GM19240 (cell line): ENCODE results near the gene KRT85.

ENCODE experiments used
- DNase-seq: peaks from one replicate; pipeline ENCODE4 v3.0.0; 2011; ENCODE audit warnings: low spot score; ENCODE audit not compliant: insufficient read length

KRT85 gene

DNA sequence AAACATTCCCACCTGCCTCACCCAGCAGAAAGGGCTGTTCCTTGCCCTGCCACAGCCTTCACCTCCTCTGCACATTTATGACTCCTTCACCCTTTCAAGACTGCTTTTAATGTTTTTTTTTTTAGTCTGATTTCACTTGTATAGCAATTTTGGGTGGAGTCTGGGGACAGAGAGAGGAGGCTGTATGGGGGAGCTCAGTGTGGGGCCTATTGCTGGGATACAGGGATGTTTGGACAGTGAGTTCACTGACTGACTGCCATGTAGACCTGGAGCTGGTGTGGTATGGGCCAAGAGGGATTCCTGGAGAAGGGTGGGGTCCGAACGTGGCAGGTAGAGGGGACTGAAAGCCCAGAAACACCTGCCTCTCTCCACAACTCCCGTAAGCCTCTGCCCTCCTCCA lies 1.9 kb upstream of the KRT85 start:
- DNase-seq = no peak

DNA sequence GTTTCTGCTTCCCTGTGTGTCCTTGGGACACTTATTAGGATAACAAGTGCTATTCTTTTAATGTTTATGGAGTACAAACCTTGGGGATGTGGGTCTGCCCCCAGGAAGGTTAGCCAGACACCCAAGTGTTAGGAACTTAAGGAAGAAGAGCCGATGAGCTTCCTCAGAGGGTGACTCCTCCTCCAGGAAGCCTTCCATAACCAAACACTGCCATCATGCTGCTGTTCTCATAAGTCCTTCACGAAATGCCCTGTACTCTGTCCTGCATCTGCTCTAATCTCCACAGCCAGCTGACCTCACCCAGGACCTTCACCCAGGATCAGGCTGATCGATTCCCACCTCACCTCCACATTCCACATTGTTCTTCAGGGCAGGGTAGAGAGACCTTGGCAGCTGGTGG lies 1.2 kb upstream of the KRT85 start:
- DNase-seq = no peak

DNA sequence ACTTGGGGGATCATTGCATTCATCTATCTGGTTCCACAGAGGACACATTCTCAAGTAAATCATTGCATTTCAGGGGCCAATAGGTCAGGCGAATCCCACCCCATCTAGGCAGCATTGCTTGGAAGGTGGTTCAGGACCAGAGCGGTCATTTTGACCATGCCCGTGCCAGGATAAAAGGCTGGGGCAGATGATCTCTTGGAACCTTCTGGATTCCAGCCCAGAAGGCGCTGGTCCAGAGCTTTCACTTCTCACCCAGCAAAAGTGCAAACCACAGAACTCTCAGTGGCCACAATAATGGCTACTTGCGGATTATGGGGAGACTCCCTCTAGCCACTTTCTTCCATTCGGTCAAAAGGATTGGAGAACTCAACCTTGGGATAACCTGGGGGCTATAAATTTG lies 595 bp upstream of the KRT85 start:
- DNase-seq = no peak

DNA sequence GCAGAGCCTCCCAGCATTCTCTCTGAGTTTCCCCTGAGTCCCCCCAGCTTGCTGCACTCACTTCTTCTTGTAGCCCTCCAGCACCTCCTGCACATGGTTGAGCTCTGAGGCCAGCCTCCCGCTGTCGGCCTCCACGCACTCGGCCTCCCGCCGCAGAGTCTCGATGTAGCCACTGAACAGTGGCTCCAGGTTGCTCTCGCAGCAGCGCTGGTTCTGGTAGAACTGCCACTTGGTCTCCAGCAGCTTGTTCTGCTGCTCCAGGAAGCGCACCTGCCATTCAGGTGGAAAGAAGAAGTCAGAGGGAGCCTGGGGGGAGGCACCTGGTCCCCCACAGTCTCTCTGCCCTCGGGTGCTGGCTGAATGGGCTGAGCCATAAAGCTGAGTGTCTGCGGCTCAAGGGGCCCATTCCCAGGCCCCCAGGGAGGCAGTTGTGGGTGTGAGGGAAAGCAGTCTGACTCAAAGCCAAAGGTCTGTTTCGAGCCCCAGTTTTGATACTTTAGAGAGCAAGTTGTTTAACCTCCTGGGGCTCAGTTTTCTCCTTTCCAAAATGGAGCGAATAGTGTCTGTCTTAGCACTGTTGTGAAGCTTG lies 2.3 kb downstream of the KRT85 start:
- no peak for DNase-seq

DNA sequence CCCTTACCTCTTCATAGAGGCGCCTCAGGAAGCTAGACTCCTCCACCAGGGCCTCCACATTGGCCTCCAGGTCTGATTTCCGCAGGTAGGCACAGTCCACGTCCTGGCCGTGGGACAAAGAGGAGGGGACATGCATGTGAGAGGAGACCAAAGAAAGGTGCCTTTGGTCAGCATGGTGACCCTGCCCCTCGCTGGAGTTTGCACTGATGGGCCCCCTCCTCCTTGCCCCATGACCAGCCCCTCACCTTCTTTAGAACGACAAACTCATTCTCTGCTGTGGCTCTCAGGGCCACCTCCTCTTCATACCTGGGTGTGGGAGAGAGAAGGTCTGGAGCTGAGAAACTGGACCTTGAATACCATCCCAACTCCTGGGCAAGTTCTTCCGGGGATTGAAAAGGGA lies 3.2 kb downstream of the KRT85 start:
- no peak for DNase-seq

DNA sequence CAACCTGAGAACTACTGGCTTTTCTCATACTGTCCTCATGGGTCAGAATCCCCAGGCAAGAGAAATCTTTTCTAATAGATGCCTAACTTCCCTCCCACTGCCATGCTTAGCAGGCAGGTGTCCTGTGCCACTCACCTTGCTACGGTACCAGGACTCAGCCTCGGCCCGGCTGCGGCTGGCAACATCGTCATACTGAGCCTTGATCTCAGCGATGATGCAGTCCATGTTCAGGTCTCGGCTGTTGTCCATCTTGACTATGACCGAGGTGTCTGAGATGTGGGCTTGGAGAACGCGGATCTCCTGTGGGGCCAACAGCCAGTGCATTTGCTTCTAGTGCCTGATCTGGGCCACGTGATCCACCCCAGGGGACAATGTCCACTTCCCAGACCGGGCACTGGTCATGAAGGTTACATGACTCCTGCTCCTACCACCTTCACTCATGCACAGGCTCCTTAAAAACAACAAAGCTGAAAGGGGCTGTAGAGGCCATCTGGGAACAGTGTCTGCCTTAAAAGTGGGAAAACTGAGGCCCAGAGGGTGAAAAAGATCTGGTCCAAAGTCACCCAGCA lies 4.1 kb downstream of the KRT85 start:
- DNase-seq = no peak

DNA sequence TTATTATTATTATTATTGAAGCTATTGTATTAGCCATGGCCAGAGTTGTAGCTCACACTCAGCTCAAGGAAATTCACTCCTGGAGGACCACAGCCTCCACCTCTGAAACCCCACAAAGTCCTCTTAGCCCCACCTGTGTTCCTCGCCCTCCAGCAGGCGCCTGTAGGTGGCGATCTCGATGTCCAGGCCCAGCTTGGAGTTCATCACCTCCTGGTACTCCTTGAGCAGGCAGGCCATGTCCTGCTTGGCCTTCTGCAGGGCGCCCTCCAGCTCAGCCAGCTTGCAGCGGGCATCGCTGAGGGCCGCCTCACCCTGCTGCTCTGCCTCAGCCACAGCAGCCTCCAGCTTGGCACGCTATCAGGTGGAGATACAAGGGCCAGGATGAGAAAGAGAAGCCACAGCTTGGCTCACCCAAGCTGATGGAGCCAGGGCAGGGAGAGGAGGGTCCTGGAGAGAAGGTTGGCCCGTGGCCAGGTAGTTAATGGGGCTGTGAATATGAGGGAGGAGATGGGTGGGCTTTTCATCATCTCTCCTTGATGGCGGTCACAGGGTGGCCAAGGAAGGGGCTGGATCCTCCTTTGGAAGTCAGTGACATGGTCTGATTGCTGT lies 5.1 kb downstream of the KRT85 start:
- no peak for DNase-seq

DNA sequence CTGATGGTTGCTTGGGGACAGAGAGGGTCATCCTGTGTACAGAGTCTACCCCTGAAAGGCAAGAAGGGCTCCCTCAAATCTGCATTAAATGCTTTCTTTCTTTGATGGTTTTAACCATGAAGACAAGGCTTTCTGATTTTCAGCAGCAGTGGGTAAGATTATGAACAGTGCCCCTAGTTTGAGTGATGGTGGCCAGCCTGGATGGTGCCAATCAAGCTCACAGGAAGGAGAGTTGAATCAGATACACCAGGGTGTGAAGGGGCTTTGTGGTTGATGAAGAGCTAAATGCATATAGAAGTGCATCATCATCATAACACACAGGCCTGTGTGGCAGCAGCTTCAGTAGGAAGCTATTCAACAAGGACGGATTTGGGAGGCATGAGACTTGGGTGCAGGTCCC lies 5.7 kb downstream of the KRT85 start:
- no peak for DNase-seq

DNA sequence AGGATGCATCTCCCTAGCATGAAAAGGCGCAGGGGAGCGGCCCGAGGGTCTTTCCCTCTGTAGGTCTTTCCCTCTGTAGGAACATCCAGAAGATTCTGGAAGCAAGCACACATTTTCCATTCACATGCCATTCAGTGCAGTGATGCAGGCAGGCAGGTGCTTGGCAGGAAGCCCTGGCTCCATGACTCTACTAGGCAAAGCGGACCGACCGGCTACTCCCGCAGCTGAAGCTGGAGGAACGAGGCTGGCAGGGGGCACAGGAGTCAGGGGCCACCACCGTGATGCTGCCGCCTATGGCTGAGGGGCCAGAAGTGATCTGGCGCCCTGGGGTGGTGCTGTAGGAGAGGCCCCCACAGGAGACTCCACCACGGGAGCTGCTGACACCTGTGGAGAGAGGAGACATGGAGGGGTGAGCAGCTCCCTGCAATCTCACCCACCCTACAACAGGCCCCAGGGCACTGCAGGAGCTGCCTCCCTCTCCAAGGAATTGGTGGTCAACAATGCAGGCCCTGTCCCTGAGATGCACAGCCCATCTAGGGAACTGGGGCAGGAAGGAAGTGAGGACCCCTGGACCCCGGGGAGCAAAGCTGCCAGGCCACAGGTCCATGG lies 6.5 kb downstream of the KRT85 start:
- no peak for DNase-seq

DNA sequence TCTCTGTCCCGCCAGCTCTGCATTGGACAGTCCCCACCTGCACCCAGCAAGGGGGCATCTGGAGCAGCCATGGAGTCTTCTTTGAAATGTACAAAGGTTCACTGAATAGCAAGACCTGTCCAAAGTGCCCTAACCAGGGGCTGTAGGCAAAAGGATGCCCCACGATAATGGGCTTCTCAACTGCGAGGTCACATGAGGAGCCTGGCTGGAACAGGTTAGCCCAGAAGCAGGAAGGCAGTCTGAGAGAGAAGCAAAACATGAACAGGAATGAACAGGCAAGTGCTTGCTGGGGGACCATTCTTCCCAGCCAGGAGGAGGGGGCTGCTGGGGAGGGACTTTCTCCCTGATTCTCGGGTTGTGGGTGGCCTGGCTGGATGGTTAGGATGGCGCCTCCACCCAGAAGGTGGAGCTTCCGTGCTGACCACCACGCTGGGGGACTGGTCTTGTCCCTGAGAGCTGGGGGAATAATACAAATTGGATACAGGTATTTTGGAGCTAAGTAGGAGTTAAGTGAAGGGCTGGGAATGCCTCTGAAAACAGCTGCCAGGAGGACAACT lies 7.1 kb downstream of the KRT85 start:
- DNase-seq = no peak

DNA sequence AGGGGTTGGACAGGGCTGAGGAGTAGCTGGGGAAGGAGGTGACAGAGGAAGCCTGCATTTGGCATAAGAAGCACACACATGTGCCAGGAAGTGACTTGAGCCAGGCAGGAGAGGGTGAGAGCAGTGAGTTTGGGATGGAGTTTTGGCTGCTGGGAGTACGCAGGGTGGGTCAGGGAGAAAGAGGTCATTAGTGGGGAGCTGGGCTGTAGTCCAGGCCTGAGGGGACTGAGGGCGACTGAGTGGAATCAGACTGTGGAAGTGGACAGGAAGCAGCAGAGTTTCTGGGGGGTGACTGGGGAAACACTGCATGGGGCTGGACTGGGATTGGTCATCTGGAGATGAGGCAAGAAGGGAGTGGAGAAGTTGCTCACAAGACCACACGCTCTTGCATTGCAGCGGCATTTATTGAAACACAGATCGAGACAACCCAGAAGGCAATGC lies 7.6 kb downstream of the KRT85 start:
- no peak for DNase-seq

DNA sequence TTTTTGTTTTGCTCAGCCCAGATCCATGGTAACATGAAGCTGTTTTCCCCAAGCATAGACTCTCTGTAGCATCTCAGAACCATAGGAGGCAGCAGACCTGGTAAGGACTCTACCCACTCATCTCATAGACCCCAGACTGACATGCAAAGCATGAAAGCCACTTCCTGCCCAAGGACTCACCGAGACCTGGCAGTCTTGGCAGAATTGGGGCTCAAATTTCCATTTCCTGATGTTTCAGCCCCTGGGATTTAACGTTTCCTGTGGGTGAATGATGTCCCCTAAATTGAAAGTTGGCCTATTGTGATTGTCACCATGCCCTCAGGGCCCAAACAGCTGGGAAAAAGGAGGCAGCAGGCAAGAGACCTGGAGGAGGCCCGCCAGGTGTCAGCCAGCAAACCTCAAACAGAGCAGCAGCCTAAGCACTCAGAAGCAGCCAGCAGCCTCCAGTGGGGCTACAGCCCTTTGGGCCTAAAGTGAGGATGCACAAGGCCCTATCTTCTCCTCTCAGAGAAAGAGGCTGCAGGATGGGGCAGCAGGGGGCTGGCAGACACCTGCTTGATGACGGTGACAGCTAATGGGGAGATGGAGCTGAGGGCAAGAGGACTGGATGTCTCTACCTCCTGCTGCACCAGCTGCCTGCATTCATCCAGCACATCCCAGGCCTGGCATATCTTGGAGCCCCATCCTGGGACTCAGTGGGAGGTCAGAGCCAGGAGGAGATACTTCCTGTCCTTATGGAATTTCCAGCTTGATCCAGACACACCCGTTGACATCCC lies 8.5 kb downstream of the KRT85 start:
- DNase-seq = peak; percentile 85

DNA sequence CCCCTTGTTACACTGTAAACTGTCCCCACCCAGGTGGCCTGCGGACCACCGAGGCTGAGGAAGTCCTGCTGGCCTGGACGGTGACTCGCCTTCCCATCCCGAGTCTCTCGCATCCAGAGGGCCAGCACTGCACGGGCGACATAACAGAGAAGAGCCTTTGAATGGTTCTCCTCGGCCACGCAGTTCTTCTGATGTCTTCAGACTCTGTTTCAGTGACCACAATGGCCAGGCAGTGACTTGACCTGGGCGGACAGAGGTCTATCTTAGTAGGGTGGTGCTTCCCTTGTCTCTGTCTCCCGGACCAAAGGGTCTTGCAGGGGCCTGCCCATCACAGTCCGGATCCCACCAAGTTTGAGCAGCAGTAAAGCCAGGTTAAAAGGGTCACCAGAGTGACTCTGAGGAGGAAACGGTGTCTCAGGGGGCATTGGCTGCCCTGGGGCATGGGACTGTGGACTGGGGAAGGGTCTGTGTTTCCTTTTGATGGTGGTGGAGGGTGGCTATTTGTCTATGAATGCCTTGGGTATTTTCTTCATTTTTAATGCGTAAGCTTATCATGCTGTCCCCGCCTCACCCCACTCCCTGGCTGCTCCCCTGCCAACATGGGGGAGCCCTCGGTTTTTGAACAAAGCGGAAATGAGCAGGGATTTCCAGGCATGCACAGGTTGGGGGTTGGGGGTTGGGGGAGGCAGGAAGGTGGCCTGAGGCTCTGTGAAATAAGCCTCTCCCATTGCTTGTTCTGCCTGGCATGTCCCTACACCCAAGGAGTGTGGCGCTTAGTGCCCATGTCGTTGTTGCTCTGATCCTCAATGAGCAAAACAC lies 10.3 kb downstream of the KRT85 start:
- no peak for DNase-seq

DNA sequence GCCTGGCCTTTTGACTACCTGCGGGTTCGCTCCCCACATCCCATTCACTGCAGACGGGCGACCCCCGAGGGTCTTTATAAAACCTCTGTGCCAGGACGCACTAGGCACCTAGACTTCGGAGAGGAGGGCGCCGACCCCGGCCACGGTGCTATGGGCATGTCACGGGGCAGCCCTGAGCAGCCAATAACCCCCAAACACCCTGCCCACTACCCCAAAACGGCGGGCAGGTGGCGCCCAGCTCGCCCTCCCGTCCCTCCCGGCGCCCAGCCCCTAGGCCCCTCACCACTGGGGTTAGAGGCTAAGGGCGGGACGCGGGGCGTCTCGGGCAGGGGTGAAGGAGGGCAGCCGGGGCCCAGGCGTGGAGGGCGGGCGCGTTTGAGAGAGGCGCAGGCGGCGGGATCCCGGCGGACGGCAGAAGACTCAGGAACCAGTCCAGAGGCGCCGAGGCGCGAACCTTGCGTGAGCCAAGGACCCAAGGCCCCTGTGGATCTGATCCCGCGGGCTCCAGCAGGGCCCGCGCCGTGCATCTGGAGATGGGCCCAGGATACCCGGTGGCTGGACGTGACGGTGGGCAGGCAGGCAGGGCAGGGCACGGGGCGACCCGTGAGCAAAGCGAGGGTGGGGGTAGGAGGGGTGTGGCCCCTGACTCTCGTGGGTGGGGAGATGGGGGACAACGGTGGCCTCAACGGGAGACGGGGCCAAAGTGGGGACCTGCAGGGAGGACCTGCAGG lies 11.1 kb downstream of the KRT85 start:
- DNase-seq = no peak

DNA sequence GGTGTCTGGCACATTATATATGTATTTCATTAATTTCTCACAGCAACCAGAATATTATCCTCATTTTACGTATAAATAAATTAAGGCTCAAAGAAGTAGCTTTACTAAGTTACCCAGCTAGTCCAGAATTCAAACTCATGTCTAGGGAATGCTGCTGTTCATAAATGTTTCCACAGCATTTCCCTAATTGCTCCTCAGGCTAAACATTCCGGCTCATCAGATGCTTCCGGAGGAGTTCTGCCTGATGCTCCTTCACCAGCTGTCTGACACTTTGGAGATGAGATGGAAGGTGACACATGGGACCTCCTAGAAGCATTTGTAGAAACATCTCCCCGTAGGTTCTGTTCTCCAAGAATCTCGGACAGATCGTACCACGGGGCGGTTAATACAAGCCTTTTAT lies 12.1 kb downstream of the KRT85 start:
- DNase-seq = no peak

DNA sequence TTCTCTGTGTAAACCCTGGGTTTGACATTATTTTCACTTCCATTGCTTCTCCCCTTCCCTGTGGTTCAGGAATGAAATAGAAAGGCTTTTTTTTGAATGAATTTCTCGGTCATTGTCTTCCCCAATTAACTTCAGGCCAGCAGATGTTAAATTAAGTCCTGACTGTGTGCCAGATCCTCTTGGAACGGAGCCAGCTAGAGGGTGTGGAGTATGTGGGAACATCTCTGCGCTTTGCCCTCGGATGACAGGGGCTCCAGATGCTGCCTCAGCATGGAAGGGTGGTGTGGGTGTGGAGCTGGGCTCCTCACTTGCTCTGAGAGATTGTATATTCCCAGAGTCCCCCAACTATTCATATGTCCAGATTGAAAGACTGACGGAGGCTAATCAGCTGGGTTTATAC lies 13.1 kb downstream of the KRT85 start:
- DNase-seq = no peak

DNA sequence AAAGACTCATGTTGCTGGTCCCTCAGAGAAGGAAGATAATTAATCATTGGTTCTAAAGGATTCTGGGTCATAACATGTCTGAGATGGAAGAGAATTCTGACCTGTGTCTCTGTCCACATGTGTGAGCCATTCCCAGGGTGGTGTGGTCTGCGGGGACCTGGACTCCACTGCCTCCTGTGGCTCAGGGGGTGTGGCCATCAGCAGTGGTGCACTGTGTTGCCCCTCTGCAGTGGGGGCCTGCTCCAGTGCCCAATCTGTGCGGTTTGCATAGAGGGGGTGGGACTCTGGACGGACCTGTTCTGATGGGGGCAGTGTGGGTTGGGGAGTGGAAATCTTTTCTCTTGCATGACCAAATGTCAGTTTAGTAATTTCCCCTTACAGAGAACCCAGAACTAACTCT lies 13.5 kb downstream of the KRT85 start:
- no peak for DNase-seq

DNA sequence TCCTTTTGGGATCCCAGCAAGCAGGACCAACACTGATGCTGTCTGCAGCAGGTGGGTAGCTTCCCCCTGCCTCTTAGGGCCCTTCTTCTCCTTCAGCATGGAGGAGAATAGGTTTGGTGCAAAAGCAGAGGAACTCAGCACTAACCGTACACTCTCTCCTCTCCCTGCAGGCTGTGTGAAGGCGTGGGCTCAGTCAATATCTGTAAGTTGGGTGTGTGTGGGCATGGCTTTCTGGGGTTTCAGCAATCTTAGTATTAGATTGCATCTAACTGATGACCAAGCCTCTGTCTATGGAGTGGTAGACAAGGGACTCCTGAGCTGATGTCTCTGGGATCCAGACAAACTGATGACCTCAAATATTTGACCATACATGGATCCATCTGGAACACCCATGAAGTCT lies 14.3 kb downstream of the KRT85 start:
- no peak for DNase-seq

DNA sequence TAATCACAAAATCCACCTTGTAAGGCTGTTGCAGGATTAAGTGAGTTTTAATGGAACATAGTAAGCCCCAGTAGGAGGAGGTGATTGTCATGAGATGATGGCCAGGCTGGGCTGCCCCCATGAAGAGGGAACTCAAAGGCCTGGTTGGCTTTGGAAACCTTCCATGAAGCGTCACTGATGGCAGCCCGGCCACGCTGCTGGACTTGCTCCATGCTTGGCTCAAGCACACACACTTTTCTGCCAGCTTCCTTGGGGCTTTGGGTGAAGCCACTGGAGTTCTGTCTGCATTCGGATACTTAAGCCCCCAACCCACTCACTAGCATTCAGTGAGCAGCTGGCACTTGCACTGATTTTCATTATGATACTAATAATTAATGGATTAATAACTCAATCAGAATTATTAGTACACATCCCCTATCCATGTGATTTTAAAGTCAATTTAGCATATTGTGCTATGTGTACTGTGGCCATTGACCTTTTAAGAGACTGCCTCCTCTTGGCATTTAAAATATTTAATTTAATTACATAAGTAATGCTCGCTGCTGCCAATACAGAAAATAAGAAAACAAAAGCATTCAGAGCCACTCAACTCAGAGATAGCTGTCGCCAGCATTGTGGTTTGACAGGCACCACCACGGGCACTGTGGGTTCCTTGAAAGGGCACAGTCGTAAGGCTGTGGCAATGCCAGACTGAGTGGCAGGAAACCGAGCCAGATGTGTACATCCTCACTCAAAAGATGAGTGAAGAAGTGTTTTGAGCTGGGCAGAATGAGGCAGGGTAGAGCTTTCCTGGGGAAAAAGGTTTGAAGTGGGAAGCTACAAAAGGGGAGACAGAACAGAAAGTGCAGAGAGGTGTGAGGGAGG lies 15.9 kb downstream of the KRT85 start:
- DNase-seq = no peak
